A549 (cell line): ENCODE results near the gene DBNDD1.

ENCODE experiments used
- CEBPB ChIP-seq, 2 experiments: fragments of >200 bp in 1 of 2; sonication (Bioruptor Twin) in 1 of 2; formaldehyde crosslinking in 1 of 2; IDR thresholded peaks; 2 replicates each; pipeline ENCODE4 v1.6.1; 2012 to 2016
- CHD4 ChIP-seq: fragments of 200-600 bp; sonication (generic); IDR thresholded peaks from 2 replicates; pipeline ENCODE4 v1.6.1; 2016; ENCODE audit warnings: antibody characterized with exemption, mild to moderate bottlenecking, borderline replicate concordance
- HDAC2 ChIP-seq: fragments of 200-600 bp; sonication (generic); IDR thresholded peaks from 2 replicates; pipeline ENCODE4 v1.6.1; 2016
- MYC ChIP-seq: IDR thresholded peaks from 2 replicates; pipeline ENCODE4 v1.6.1; 2012; ENCODE audit warnings: mild to moderate bottlenecking, inconsistent platforms, low read length, improper control_type of control experiment, borderline replicate concordance
- NR3C1 ChIP-seq: fragments of >200 bp; sonication (Bioruptor Twin); formaldehyde crosslinking; IDR thresholded peaks from 3 replicates; pipeline ENCODE4 v1.6.1; 2017
- POLR2AphosphoS2 ChIP-seq: conservative IDR thresholded peaks from 2 replicates; pipeline ENCODE4 v1.6.1; 2012; ENCODE audit warnings: low read length, improper control_type of control experiment, inconsistent platforms
- RAD21 ChIP-seq, 2 experiments: fragments of >200 bp in 1 of 2; sonication (Bioruptor Twin) in 1 of 2; formaldehyde crosslinking in 1 of 2; IDR thresholded peaks in 1 of 2; conservative IDR thresholded peaks in 1 of 2; 2 replicates in 1 of 2; 3 replicates in 1 of 2; pipeline ENCODE4 v1.6.1; 2012 to 2018; ENCODE audit warnings: inconsistent platforms in 1 of 2
- RCOR1 ChIP-seq: fragments of 150-350 bp; IDR thresholded peaks from 2 replicates; pipeline ENCODE4 v1.6.1; 2014; ENCODE audit warnings: antibody characterized with exemption, low read length, low read depth
- SMC3 ChIP-seq: fragments of >200 bp; sonication (Bioruptor Twin); formaldehyde crosslinking; IDR thresholded peaks from 3 replicates; pipeline ENCODE4 v1.6.1; 2018; ENCODE audit warnings: inconsistent platforms
- TF ChIP-seq, protein P1 (sequence below): IDR thresholded peaks from 2 replicates; pipeline ENCODE4 v1.6.1; 2012
- TF ChIP-seq, protein P2 (sequence below): fragments of 450-650 bp; IDR thresholded peaks from 2 replicates; pipeline ENCODE4 v1.6.1; 2014; ENCODE audit warnings: antibody characterized with exemption
- TF ChIP-seq, protein P3 (sequence below): fragments of 150-350 bp; IDR thresholded peaks from 2 replicates; pipeline ENCODE4 v1.6.1; 2014; ENCODE audit warnings: low read depth, mild to moderate bottlenecking, low read length
- TF ChIP-seq, protein P4 (sequence below): fragments of >200 bp; sonication (Bioruptor Twin); formaldehyde crosslinking; IDR thresholded peaks from 3 replicates; pipeline ENCODE4 v1.5.1; 2016
- TF ChIP-seq, protein P5 (sequence below): fragments of 200-600 bp; sonication (generic); IDR thresholded peaks from 2 replicates; pipeline ENCODE4 v1.6.1; 2016; ENCODE audit warnings: antibody characterized with exemption, mild to moderate bottlenecking, moderate library complexity

DNA sequence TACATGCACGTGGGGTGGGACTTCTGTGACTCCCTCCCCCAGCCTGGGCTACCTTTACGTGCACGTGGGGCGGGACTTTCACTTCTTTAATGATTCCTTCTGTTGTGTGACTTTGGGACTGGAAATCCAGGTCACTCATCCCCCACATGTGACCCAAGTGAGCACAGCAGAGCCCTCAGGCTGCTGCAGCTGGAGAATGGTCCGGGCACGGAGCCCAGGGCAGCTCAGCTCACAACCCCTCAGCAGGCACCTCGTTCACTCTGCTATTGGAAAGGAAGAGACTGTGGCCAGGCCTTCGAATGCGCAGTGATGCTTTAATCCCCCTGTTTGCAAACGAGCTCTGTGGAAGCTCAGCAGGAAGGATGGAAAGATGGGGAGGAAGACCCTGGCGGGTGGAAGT lies 14.7 kb downstream of the DBNDD1 start:
- TF ChIP-seq, protein P1, sequence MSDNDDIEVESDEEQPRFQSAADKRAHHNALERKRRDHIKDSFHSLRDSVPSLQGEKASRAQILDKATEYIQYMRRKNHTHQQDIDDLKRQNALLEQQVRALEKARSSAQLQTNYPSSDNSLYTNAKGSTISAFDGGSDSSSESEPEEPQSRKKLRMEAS, result no peak
- TF ChIP-seq, protein P2, sequence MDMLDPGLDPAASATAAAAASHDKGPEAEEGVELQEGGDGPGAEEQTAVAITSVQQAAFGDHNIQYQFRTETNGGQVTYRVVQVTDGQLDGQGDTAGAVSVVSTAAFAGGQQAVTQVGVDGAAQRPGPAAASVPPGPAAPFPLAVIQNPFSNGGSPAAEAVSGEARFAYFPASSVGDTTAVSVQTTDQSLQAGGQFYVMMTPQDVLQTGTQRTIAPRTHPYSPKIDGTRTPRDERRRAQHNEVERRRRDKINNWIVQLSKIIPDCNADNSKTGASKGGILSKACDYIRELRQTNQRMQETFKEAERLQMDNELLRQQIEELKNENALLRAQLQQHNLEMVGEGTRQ, result no peak
- TF ChIP-seq CEBPB (IDR thresholded peaks at IDR 0.05) (no peak), HDAC2 (no peak), RAD21 (conservative IDR thresholded peaks at IDR 0.05 in 1 of 2, IDR thresholded peaks at IDR 0.05 in 1 of 2) (no peak), NR3C1 (no peak), SMC3 (no peak), POLR2AphosphoS2 (no peak), RCOR1 (no peak), CHD4 (no peak), MYC (no peak)
- TF ChIP-seq, protein P3, sequence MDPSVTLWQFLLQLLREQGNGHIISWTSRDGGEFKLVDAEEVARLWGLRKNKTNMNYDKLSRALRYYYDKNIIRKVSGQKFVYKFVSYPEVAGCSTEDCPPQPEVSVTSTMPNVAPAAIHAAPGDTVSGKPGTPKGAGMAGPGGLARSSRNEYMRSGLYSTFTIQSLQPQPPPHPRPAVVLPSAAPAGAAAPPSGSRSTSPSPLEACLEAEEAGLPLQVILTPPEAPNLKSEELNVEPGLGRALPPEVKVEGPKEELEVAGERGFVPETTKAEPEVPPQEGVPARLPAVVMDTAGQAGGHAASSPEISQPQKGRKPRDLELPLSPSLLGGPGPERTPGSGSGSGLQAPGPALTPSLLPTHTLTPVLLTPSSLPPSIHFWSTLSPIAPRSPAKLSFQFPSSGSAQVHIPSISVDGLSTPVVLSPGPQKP, result no peak
- TF ChIP-seq, protein P4, sequence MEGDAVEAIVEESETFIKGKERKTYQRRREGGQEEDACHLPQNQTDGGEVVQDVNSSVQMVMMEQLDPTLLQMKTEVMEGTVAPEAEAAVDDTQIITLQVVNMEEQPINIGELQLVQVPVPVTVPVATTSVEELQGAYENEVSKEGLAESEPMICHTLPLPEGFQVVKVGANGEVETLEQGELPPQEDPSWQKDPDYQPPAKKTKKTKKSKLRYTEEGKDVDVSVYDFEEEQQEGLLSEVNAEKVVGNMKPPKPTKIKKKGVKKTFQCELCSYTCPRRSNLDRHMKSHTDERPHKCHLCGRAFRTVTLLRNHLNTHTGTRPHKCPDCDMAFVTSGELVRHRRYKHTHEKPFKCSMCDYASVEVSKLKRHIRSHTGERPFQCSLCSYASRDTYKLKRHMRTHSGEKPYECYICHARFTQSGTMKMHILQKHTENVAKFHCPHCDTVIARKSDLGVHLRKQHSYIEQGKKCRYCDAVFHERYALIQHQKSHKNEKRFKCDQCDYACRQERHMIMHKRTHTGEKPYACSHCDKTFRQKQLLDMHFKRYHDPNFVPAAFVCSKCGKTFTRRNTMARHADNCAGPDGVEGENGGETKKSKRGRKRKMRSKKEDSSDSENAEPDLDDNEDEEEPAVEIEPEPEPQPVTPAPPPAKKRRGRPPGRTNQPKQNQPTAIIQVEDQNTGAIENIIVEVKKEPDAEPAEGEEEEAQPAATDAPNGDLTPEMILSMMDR, result no peak
- TF ChIP-seq, protein P5, sequence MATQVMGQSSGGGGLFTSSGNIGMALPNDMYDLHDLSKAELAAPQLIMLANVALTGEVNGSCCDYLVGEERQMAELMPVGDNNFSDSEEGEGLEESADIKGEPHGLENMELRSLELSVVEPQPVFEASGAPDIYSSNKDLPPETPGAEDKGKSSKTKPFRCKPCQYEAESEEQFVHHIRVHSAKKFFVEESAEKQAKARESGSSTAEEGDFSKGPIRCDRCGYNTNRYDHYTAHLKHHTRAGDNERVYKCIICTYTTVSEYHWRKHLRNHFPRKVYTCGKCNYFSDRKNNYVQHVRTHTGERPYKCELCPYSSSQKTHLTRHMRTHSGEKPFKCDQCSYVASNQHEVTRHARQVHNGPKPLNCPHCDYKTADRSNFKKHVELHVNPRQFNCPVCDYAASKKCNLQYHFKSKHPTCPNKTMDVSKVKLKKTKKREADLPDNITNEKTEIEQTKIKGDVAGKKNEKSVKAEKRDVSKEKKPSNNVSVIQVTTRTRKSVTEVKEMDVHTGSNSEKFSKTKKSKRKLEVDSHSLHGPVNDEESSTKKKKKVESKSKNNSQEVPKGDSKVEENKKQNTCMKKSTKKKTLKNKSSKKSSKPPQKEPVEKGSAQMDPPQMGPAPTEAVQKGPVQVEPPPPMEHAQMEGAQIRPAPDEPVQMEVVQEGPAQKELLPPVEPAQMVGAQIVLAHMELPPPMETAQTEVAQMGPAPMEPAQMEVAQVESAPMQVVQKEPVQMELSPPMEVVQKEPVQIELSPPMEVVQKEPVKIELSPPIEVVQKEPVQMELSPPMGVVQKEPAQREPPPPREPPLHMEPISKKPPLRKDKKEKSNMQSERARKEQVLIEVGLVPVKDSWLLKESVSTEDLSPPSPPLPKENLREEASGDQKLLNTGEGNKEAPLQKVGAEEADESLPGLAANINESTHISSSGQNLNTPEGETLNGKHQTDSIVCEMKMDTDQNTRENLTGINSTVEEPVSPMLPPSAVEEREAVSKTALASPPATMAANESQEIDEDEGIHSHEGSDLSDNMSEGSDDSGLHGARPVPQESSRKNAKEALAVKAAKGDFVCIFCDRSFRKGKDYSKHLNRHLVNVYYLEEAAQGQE, result no peak
